ENCODE measurements around the gene STXBP5.

STXBP5 gene

DNA sequence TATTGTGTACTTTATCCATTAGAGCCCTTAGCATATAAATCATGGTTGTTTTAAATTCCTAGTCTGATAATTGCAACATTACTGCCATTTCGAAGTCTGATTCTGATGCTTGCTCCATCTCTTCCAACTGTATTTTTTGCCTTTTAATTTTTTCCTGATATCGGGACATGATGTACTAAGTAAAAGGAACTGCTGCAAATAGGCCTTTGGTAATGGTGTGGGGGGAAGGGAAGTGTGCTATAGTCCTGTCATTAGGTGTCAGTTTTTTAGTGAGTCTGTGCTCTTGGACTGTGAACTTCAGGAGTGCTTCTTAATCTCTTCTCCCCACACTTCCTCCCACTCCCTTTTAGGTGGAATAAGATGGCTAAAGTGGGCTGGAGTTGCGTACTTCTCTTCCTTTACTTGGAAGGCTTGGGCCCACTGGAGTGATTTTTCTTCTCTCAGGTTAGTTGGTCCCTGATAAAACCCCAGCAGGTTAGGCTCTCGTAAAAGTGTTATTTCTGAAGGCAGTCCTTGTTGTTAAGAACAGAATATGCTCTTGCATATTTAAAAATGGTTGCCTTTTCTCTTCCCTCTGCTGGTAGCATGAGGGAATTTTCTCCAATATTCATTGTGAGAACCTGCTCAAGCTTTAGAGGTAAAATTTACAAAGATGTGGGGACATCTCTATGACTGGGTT lies 18.1 kb downstream of the STXBP5 start:
- no peak overlapping the region for H3K27ac ChIP-seq (ENCODE audit: low read length)
- WGBS (ENCODE audit: insufficient coverage, insufficient read length) = no CpG with 5 or more reads among the region's 4 CpGs
- no peak overlapping the region for H3K4me3 ChIP-seq (ENCODE audit: low read length)
- no peaks in the 10 kb centered on the region for H3K27me3 ChIP-seq (ENCODE audit: control insufficient read depth, insufficient read depth, low read length)
- H3K9me3 ChIP-seq (ENCODE audit: control insufficient read depth, insufficient read depth, low read length) = no peaks in the 10 kb centered on the region
- 0 out of 2 replicates have a peak, but pooled peaks cover 1% of the 10 kb centered on the region for H3K4me1 ChIP-seq (ENCODE audit: control insufficient read depth, insufficient read depth, low read length)
- H3K36me3 ChIP-seq (ENCODE audit: control insufficient read depth, insufficient read depth, low read length) = no peaks in the 10 kb centered on the region
- DNase-seq (ENCODE audit: low read depth, low spot score) = no peak

GRCh38 chr6:147223736-147224135 lies 19.5 kb downstream of the STXBP5 start:
- Histone ChIP-seq H3K4me1 (ENCODE audit: control insufficient read depth, insufficient read depth, low read length) (peaks cover 3% of the 10 kb centered on the region; the same call in 1 of the 2 replicates), H3K27ac (ENCODE audit: low read length) (no peak overlapping the region), H3K27me3 (ENCODE audit: control insufficient read depth, insufficient read depth, low read length) (no peaks in the 10 kb centered on the region), H3K4me3 (ENCODE audit: low read length) (no peak overlapping the region), H3K36me3 (ENCODE audit: control insufficient read depth, insufficient read depth, low read length) (no peaks in the 10 kb centered on the region), H3K9me3 (ENCODE audit: control insufficient read depth, insufficient read depth, low read length) (no peaks in the 10 kb centered on the region)
- DNase-seq (ENCODE audit: low read depth, low spot score) = no peak
- no CpG with 5 or more reads among the region's 3 CpGs for WGBS (ENCODE audit: insufficient coverage, insufficient read length)

DNA sequence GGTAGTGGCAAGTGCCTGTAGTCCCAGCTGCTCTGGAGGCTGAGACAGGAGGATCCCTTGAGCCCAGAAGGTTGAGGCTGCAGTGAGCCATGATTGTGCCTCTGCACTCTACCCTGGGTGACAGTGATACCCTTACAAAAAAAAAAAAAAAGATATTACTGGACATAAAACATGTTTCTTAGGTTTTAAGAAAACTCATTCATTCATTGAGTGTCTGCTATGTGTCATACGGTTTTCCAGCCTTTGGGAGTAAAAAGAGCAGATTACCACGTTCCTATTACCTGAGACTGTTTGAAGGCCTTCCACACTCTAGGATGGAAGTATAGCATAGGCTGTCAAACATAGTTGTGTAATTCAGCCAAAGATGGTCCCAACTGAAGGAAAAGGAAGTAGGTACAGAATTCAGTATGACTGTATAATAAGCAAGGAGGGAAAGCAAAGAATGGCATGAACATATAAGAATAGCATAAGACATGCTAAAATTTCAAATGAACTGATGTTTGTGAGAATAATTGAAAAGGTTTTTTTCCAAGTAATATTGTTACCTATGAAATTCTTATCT lies 22.0 kb downstream of the STXBP5 start:
- Histone ChIP-seq H3K27me3 (ENCODE audit: control insufficient read depth, insufficient read depth, low read length) (no peaks in the 10 kb centered on the region; the same call in 1 of the 2 replicates), H3K27ac (ENCODE audit: low read length) (no peak overlapping the region), H3K4me1 (ENCODE audit: control insufficient read depth, insufficient read depth, low read length) (peaks cover 3% of the 10 kb centered on the region; the same call in 1 of the 2 replicates), H3K9me3 (ENCODE audit: control insufficient read depth, insufficient read depth, low read length) (no peaks in the 10 kb centered on the region), H3K36me3 (ENCODE audit: control insufficient read depth, insufficient read depth, low read length) (no peaks in the 10 kb centered on the region), H3K4me3 (ENCODE audit: low read length) (no peak overlapping the region)
- no peak for DNase-seq (ENCODE audit: low read depth, low spot score)
- WGBS (ENCODE audit: insufficient coverage, insufficient read length) = no CpG with 5 or more reads among the region's 2 CpGs

GRCh38 chr6:147226877-147227276 lies 22.7 kb downstream of the STXBP5 start:
- no peak for DNase-seq (ENCODE audit: low read depth, low spot score)
- Histone ChIP-seq H3K4me1 (ENCODE audit: control insufficient read depth, insufficient read depth, low read length) (peaks cover 3% of the 10 kb centered on the region; the same call in 1 of the 2 replicates), H3K4me3 (ENCODE audit: low read length) (no peak overlapping the region), H3K36me3 (ENCODE audit: control insufficient read depth, insufficient read depth, low read length) (no peaks in the 10 kb centered on the region), H3K9me3 (ENCODE audit: control insufficient read depth, insufficient read depth, low read length) (no peaks in the 10 kb centered on the region), H3K27ac (ENCODE audit: low read length) (no peak overlapping the region), H3K27me3 (ENCODE audit: control insufficient read depth, insufficient read depth, low read length) (no peaks in the 10 kb centered on the region; the same call in 1 of the 2 replicates)
- WGBS (ENCODE audit: insufficient coverage, insufficient read length) = no CpG with 5 or more reads among the region's 1 CpG

DNA sequence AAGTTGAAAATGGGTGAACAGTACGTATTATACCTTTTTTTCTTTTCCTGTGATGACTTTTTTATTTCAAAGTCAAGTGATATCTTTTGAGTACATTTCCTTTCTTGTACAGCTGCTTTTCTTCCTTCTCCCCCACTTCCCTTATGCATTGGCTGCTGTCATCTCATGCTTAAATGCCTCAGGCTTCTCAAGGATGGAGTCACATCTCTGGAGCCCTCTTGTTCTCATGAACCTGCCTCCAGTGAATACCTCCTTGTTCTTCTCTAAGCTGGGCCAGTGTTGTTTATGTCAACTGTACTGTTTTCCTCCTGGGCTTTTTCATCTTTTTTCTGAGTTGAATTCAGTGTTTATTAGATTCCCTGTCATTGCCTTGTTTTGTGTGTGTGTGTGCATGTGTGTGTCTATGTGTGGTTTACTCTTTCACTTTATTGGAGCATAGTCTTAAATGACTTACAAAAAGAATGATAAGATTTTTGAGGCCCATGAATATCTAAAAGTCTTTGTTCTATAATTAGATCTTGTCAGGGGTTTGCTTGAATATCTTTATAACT lies 23.6 kb downstream of the STXBP5 start:
- no peak overlapping the region for H3K27ac ChIP-seq (ENCODE audit: low read length)
- peaks cover 1% of the 10 kb centered on the region; the same call in 1 of the 2 replicates for H3K4me1 ChIP-seq (ENCODE audit: control insufficient read depth, insufficient read depth, low read length)
- DNase-seq (ENCODE audit: low read depth, low spot score) = no peak
- H3K9me3 ChIP-seq (ENCODE audit: control insufficient read depth, insufficient read depth, low read length) = no peaks in the 10 kb centered on the region
- no peaks in the 10 kb centered on the region for H3K36me3 ChIP-seq (ENCODE audit: control insufficient read depth, insufficient read depth, low read length)
- no peaks in the 10 kb centered on the region; the same call in 1 of the 2 replicates for H3K27me3 ChIP-seq (ENCODE audit: control insufficient read depth, insufficient read depth, low read length)
- WGBS (ENCODE audit: insufficient coverage, insufficient read length) = no CpG with 5 or more reads among the region's 1 CpG
- no peak overlapping the region for H3K4me3 ChIP-seq (ENCODE audit: low read length)

DNA sequence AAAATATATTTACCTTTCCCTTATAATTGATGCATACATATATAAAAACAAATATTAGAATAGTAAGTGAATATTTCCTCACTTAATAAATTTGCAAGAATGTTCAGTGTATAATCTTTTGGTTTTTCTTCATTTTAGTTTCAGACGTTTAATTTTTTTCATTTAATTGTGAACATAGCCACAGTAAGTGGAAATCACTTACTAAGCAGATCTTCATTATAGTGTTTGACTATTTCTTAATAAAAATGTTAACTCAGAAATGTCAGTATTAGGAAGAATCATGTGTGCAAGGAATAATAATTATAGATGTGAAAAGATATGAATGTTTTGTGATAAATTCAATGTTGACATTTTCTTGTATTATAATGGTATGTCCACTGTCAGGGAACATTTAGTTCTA lies 27.4 kb downstream of the STXBP5 start:
- Histone ChIP-seq H3K9me3 (ENCODE audit: control insufficient read depth, insufficient read depth, low read length) (no peaks in the 10 kb centered on the region), H3K27me3 (ENCODE audit: control insufficient read depth, insufficient read depth, low read length) (no peaks in the 10 kb centered on the region; the same call in 1 of the 2 replicates), H3K4me3 (ENCODE audit: low read length) (no peak overlapping the region), H3K36me3 (ENCODE audit: control insufficient read depth, insufficient read depth, low read length) (no peaks in the 10 kb centered on the region), H3K4me1 (ENCODE audit: control insufficient read depth, insufficient read depth, low read length) (peaks cover 1% of the 10 kb centered on the region; the same call in 1 of the 2 replicates), H3K27ac (ENCODE audit: low read length) (no peak overlapping the region)
- DNase-seq (ENCODE audit: low read depth, low spot score) = no peak
- WGBS (ENCODE audit: insufficient coverage, insufficient read length) = no CpG with 5 or more reads among the region's 1 CpG

DNA sequence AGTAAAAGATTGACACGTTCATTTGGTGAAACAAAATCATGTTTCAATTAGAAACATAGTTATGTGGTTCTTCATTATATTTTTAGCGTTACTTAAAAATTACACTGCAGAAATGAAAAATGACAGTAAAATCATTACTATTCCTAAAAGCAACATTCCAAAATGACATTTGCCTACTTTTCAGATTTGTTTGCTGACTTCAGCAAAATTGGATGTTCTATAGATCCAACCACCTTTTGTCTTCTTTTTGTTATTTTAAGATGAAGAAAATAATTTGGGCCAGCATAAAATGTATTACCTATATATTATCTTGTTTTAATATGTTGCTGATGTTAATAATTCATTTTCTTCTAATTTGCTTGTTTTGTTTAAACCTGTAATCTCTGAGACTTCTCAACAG lies 30.5 kb downstream of the STXBP5 start:
- Histone ChIP-seq H3K27ac (ENCODE audit: low read length) (no peak overlapping the region), H3K4me1 (ENCODE audit: control insufficient read depth, insufficient read depth, low read length) (0 out of 2 replicates have a peak, but pooled peaks cover 1% of the 10 kb centered on the region), H3K4me3 (ENCODE audit: low read length) (no peak overlapping the region), H3K36me3 (ENCODE audit: control insufficient read depth, insufficient read depth, low read length) (no peaks in the 10 kb centered on the region), H3K9me3 (ENCODE audit: control insufficient read depth, insufficient read depth, low read length) (no peaks in the 10 kb centered on the region), H3K27me3 (ENCODE audit: control insufficient read depth, insufficient read depth, low read length) (no peaks in the 10 kb centered on the region; the same call in 1 of the 2 replicates)
- no peak for DNase-seq (ENCODE audit: low read depth, low spot score)
- no CpG with 5 or more reads among the region's 2 CpGs for WGBS (ENCODE audit: insufficient coverage, insufficient read length)

DNA sequence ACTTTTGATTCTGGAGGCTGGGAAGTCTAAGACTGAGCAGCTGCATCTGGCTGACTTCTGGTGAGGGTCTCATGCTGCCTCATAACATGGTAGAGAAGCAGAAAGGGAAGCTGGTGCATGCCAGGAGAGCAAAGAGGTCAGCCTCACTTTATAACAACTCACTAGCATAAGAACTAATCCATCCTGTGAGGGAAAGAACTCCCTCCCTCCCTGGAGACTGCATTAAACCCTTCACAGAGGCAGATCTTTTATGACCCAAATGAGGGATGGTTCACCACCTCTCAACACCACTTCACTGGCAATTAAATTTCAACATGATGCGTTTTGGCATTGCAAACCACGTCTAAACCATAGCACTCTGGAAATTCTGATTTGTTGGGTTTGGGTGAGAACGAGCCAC lies 33.9 kb downstream of the STXBP5 start:
- no CpG with 5 or more reads among the region's 3 CpGs for WGBS (ENCODE audit: insufficient coverage, insufficient read length)
- no peak overlapping the region for H3K27ac ChIP-seq (ENCODE audit: low read length)
- no peaks in the 10 kb centered on the region for H3K36me3 ChIP-seq (ENCODE audit: control insufficient read depth, insufficient read depth, low read length)
- H3K4me1 ChIP-seq (ENCODE audit: control insufficient read depth, insufficient read depth, low read length) = 0 out of 2 replicates have a peak, but pooled peaks cover 1% of the 10 kb centered on the region
- no peaks in the 10 kb centered on the region for H3K27me3 ChIP-seq (ENCODE audit: control insufficient read depth, insufficient read depth, low read length)
- no peak overlapping the region for H3K4me3 ChIP-seq (ENCODE audit: low read length)
- DNase-seq (ENCODE audit: low read depth, low spot score) = no peak
- no peaks in the 10 kb centered on the region for H3K9me3 ChIP-seq (ENCODE audit: control insufficient read depth, insufficient read depth, low read length)

GRCh38 chr6:147238906-147239305 lies 34.7 kb downstream of the STXBP5 start:
- Histone ChIP-seq H3K4me3 (ENCODE audit: low read length) (no peak overlapping the region), H3K27ac (ENCODE audit: low read length) (no peak overlapping the region), H3K9me3 (ENCODE audit: control insufficient read depth, insufficient read depth, low read length) (no peaks in the 10 kb centered on the region), H3K4me1 (ENCODE audit: control insufficient read depth, insufficient read depth, low read length) (0 out of 2 replicates have a peak, but pooled peaks cover 1% of the 10 kb centered on the region), H3K27me3 (ENCODE audit: control insufficient read depth, insufficient read depth, low read length) (no peaks in the 10 kb centered on the region), H3K36me3 (ENCODE audit: control insufficient read depth, insufficient read depth, low read length) (no peaks in the 10 kb centered on the region)
- no peak for DNase-seq (ENCODE audit: low read depth, low spot score)
- no CpG with 5 or more reads among the region's 5 CpGs for WGBS (ENCODE audit: insufficient coverage, insufficient read length)

- no peaks in the 10 kb centered on the region for H3K27me3 ChIP-seq (ENCODE audit: control insufficient read depth, insufficient read depth, low read length)
- H3K9me3 ChIP-seq (ENCODE audit: control insufficient read depth, insufficient read depth, low read length) = no peaks in the 10 kb centered on the region
- no CpG with 5 or more reads among the region's 4 CpGs for WGBS (ENCODE audit: insufficient coverage, insufficient read length)
- no peaks in the 10 kb centered on the region for H3K36me3 ChIP-seq (ENCODE audit: control insufficient read depth, insufficient read depth, low read length)
- no peak overlapping the region for H3K27ac ChIP-seq (ENCODE audit: low read length)
- H3K4me3 ChIP-seq (ENCODE audit: low read length) = no peak overlapping the region
- no peak for DNase-seq (ENCODE audit: low read depth, low spot score)
- no peaks in the 10 kb centered on the region; the same call in 1 of the 2 replicates for H3K4me1 ChIP-seq (ENCODE audit: control insufficient read depth, insufficient read depth, low read length)
These were observed 40.6 kb downstream of the STXBP5 start for GRCh38 chr6:147244832-147245231.
